K562 (cell line): ENCODE measurements around the gene ZNF471. TPM values are rescaled to one million over a fixed set of nuclear protein-coding genes. Genes with fewer than 3 reads are reported as not detected.

Experiments
- ATAC-seq: fragments of 200-7000 bp; cut with Tn5 transposase; 3 replicates; pipeline ENCODE4 v1.9.1; 2020; ENCODE audit warnings: moderate library complexity
- Bru-seq: library from RNA; stranded (reverse); fragments of 400-500 nt; gene quantifications from one replicate; lab custom pipeline; 2021; lab: Mats Ljungman, UMichigan
- BruChase-seq, 2 experiments: library from RNA; stranded (reverse); fragments of 400-500 nt; gene quantifications; one replicate each; lab custom pipeline; 2021; lab: Mats Ljungman, UMichigan
- BruUV-seq: library from RNA; stranded (reverse); fragments of 400-500 nt; replicated peaks from 2 replicates; lab custom pipeline; 2021; lab: Mats Ljungman, UMichigan
- CTCF ChIA-PET: fragments of 300-600 bp; formaldehyde crosslinking; extraction: SDS; loops from one replicate; lab custom pipeline; 2021; ENCODE audit warnings: low intra/inter-chr PET ratio; lab: Yijun Ruan, JAX
- POLR2A ChIA-PET: fragments of 300-600, 350-650 bp; sonication (Branson Sonifier 250); formaldehyde crosslinking; extraction: SDS; loops from one replicate; lab custom pipeline; 2021; ENCODE audit warnings: antibody characterized with exemption, inconsistent platforms; lab: Yijun Ruan, JAX
- DNase-seq, 4 experiments: peaks; one replicate each; pipeline versions ENCODE4 v3.0.0 to v3.0.0-alpha.2; 2011 to 2018; ENCODE audit warnings: low spot score in 3 of 4, mixed read lengths in 3 of 4; ENCODE audit errors: extremely low read depth in 1 of 4
- FAIRE-seq: peaks from 2 replicates; lab custom pipeline; 2011; peaks lifted over from hg19 to GRCh38; lab: Jason Lieb, UNC
- H2AFZ ChIP-seq: 2 replicates; pipeline ENCODE4 v1.6.0; 2011; ENCODE audit warnings: low read depth, low read length, control low read depth, inconsistent platforms
- H3K27ac ChIP-seq: fragments of 200-600 bp; 3 replicates; pipeline ENCODE4 v1.8.0; 2011; ENCODE audit warnings: low read depth, mild to moderate bottlenecking, control low read depth, inconsistent platforms, low read length, moderate library complexity, mixed read lengths; ENCODE audit errors: extremely low read depth
- H3K27me3 ChIP-seq, 2 experiments: fragments of 300-600 bp in 1 of 2; 2 replicates in 1 of 2; 3 replicates in 1 of 2; pipeline versions ENCODE4 v1.6.0 to v1.8.0; 2011; ENCODE audit warnings: inconsistent platforms in 2 of 2, low read length in 2 of 2, mild to moderate bottlenecking in 1 of 2, mixed read lengths in 1 of 2, moderate library complexity in 1 of 2; ENCODE audit not compliant: control insufficient read depth in 2 of 2, insufficient read depth in 2 of 2
- H3K36me3 ChIP-seq: fragments of 300-600 bp; 3 replicates; pipeline ENCODE4 v1.8.0; 2011; ENCODE audit warnings: mild to moderate bottlenecking, low read length, inconsistent platforms; ENCODE audit not compliant: control insufficient read depth, insufficient read depth
- H3K4me1 ChIP-seq, 2 experiments: fragments of 200-600 bp in 1 of 2; replicated peaks in 1 of 2; 2 replicates in 1 of 2; 3 replicates in 1 of 2; pipeline versions ENCODE4 v1.5.1 to v1.8.0; 2011; ENCODE audit warnings: inconsistent platforms in 2 of 2, low read length in 2 of 2, mild to moderate bottlenecking in 1 of 2, mixed read lengths in 1 of 2, moderate library complexity in 1 of 2; ENCODE audit not compliant: control insufficient read depth in 2 of 2, insufficient read depth in 2 of 2
- H3K4me2 ChIP-seq: 2 replicates; pipeline ENCODE4 v1.6.1; 2011; ENCODE audit warnings: low read length, control low read depth, inconsistent platforms, mixed read lengths; ENCODE audit not compliant: insufficient read depth
- H3K4me3 ChIP-seq: fragments of 200-600 bp; sonication (generic), shearing (Covaris generic); 2 replicates; pipeline ENCODE4 v1.5.1; 2016; ENCODE audit warnings: control low read depth, inconsistent platforms
- H3K79me2 ChIP-seq: fragments of 200-600 bp; 3 replicates; pipeline ENCODE4 v1.8.0; 2011; ENCODE audit warnings: low read length, inconsistent platforms; ENCODE audit not compliant: control insufficient read depth, insufficient read depth
- H3K9ac ChIP-seq, 2 experiments: 2 replicates each; pipeline versions ENCODE4 v1.6.0 to v1.6.1; 2011; ENCODE audit warnings: low read depth in 2 of 2, low read length in 2 of 2, control low read depth in 1 of 2, inconsistent platforms in 1 of 2, mild to moderate bottlenecking in 1 of 2, mixed read lengths in 1 of 2; ENCODE audit not compliant: insufficient read depth in 1 of 2
- H3K9me1 ChIP-seq: one replicate; pipeline ENCODE4 v1.6.0; 2011; ENCODE audit warnings: inconsistent platforms, mild to moderate bottlenecking, low read length, moderate library complexity; ENCODE audit not compliant: control insufficient read depth, insufficient read depth
- H3K9me3 ChIP-seq: replicated peaks from 2 replicates; pipeline ENCODE4 v1.5.1; 2011; ENCODE audit warnings: low read depth, low read length, inconsistent platforms; ENCODE audit not compliant: control insufficient read depth, insufficient read depth
- H4K20me1 ChIP-seq: replicated peaks from 2 replicates; pipeline ENCODE4 v1.6.1; 2011; ENCODE audit warnings: low read length, inconsistent platforms, mixed read lengths; ENCODE audit not compliant: control insufficient read depth, insufficient read depth
- NR1H2 ChIP-seq: sonication (generic); formaldehyde crosslinking; IDR thresholded peaks from 2 replicates; pipeline ENCODE4 v1.4.0; 2020; ENCODE audit warnings: mild to moderate bottlenecking, missing genetic modification reagents
- NRF1 ChIP-seq, 2 experiments: fragments of 450-650 bp; IDR thresholded peaks in 1 of 2; conservative IDR thresholded peaks in 1 of 2; 2 replicates each; pipeline ENCODE4 v1.6.1; 2014; ENCODE audit warnings: mild to moderate bottlenecking in 2 of 2
- RBM39 ChIP-seq: fragments of 200-400 bp; formaldehyde crosslinking; optimal IDR thresholded peaks from 2 replicates; pipeline ENCODE3; 2018; ENCODE audit warnings: low read depth, low read length
- SAFB ChIP-seq: fragments of 200-400 bp; formaldehyde crosslinking; IDR thresholded peaks from 2 replicates; pipeline ENCODE4 v1.6.1; 2017; ENCODE audit warnings: low read depth, low read length, borderline replicate concordance
- SAP30 ChIP-seq: fragments of 200-600 bp; sonication (generic); IDR thresholded peaks from 2 replicates; pipeline ENCODE4 v1.6.1; 2012; ENCODE audit warnings: borderline replicate concordance, low read depth, mild to moderate bottlenecking, moderate library complexity, low read length, control low read depth, inconsistent platforms; ENCODE audit not compliant: insufficient read depth, poor library complexity, severe bottlenecking
- YY1 ChIP-seq, 3 experiments: IDR thresholded peaks; 2 replicates each; pipeline ENCODE4 v1.6.1; 2011; ENCODE audit warnings: low read length in 2 of 3, mild to moderate bottlenecking in 2 of 3, moderate library complexity in 2 of 3, borderline replicate concordance in 1 of 3, control low read depth in 1 of 3, low read depth in 1 of 3; ENCODE audit not compliant: insufficient read depth in 3 of 3, insufficient replicate concordance in 2 of 3, control insufficient read depth in 1 of 3, insufficient read length in 1 of 3; ENCODE audit errors: extremely low read depth in 1 of 3
- WGBS: fragments of 100-300 bp; shearing (Covaris generic); methylation state at CpG from one replicate; pipeline ENCODE4 v1.1.6; 2016; ENCODE audit warnings: low coverage, mixed read lengths; ENCODE audit not compliant: insufficient coverage; ENCODE audit errors: missing lambda C conversion rate; 5-methylcytosine and 5-hydroxymethylcytosine counted together
- in situ Hi-C: fragments of 300-500 bp; cut with MboI; formaldehyde crosslinking; loops from 4 replicates; pipeline ENCODE4 v1.15.0; 2018; ENCODE audit warnings: inconsistent platforms, mixed read lengths
- intact Hi-C: fragments of 100-400 bp; cut with micrococcal nuclease; formaldehyde crosslinking; loops from 2 replicates; pipeline ENCODE4 v1.14.2; 2022
- long read RNA-seq, 3 experiments: library from polyadenylated mRNA in 2 of 3; library from RNA in 1 of 3; unstranded in 2 of 3; stranded (forward) in 1 of 3; transcript quantifications; one replicate each; pipeline ENCODE4 v2.0.0, GENCODE V29; 2019 to 2022
- polyA minus RNA-seq, 3 experiments: library from RNA; depleted of rRNA, polyadenylated mRNA; stranded (reverse); fragments of >200 nt; gene quantifications; 2 replicates each; pipeline ENCODE4 v1.2.3, GENCODE V29; 2011
- polyA plus RNA-seq, 8 experiments: library from polyadenylated mRNA; depleted of rRNA in 4 of 8; stranded (reverse) in 5 of 8; unstranded in 3 of 8; fragments of >200 nt; fragmentation: Nextera tagmentation in 2 of 8; fragmentation: Illumina TruSeq in 1 of 8; extraction: Ambion mirVana in 2 of 8; extraction: Trizol in 1 of 8; gene quantifications; 2 replicates each; pipeline versions ENCODE4 v1.2.1 to v1.2.3, GENCODE V29; 2011 to 2014; ENCODE audit warnings: inconsistent platforms in 1 of 8, missing spikeins in 1 of 8
- total RNA-seq, 7 experiments: library from RNA; depleted of rRNA in 6 of 7; stranded (reverse); fragments of >200 nt in 6 of 7; fragmentation: Illumina TruSeq in 2 of 7; extraction: Trizol in 2 of 7; gene quantifications; 2 replicates each; pipeline versions ENCODE4 v1.2.1 to v1.2.3, GENCODE V29; 2011 to 2021; ENCODE audit warnings: low replicate concordance in 1 of 7
- TF ChIP-seq, protein P1 (sequence below): fragments of 450-650 bp; IDR thresholded peaks from 2 replicates; pipeline ENCODE4 v1.6.1; 2016; ENCODE audit warnings: antibody characterized with exemption
- TF ChIP-seq, protein P2 (sequence below): fragments of 250-450 bp; sonication (Bioruptor Pico); IDR thresholded peaks from 2 replicates; pipeline ENCODE4 v1.5.0; 2021; ENCODE audit warnings: mild to moderate bottlenecking, borderline replicate concordance
- TF ChIP-seq, protein P3 (sequence below): fragments of 450-650 bp; IDR thresholded peaks from 2 replicates; pipeline ENCODE4 v1.6.1; 2016; ENCODE audit warnings: borderline replicate concordance

ZNF471 gene
- total RNA-seq (2011; cell fraction: chromatin; rRNA removed; ENCODE audit: low replicate concordance) = not detected in 2 replicates
- total RNA-seq (2011; cell fraction: nucleolus; rRNA removed) = not detected in 2 replicates
- not detected in 2 replicates for total RNA-seq (2011; cell fraction: nucleoplasm; rRNA removed)
- total RNA-seq (2014; rRNA removed) (not detected in 2 replicates), total RNA-seq (2014; rRNA removed; fragmentation: Illumina TruSeq; extraction: Trizol) (not detected in 2 replicates), total RNA-seq (2015; rRNA removed; fragmentation: Illumina TruSeq; extraction: Trizol) (not detected in 2 replicates), total RNA-seq (2021) (not detected in 2 replicates), polyA plus RNA-seq (2011; rRNA removed) (not detected in 2 replicates), polyA plus RNA-seq (2014; fragmentation: Illumina TruSeq; extraction: Trizol) (not detected in 2 replicates), polyA plus RNA-seq (2014; fragmentation: Nextera tagmentation; extraction: Ambion mirVana) (not detected), polyA plus RNA-seq (2014; rRNA removed) (not detected in 2 replicates), polyA minus RNA-seq (2011; rRNA and poly(A)+ RNA removed) (not detected in 2 replicates), Bru-seq, nascent RNA (percentile 13 among the genes with signal in this experiment), BruChase-seq, experiment 1, labeled RNA remaining after a 2-hour chase (percentile 12 among the genes with signal in this experiment), BruChase-seq, experiment 2, labeled RNA remaining after a 6-hour chase (percentile 8 among the genes with signal in this experiment)
- not detected in 2 replicates for polyA plus RNA-seq (2011; cell fraction: cytosol; rRNA removed)
- not detected in 2 replicates for polyA plus RNA-seq (2011; cell fraction: nucleus; rRNA removed)
- polyA plus RNA-seq (2012) = not detected in 2 replicates
- polyA minus RNA-seq (2011; cell fraction: cytosol; rRNA and poly(A)+ RNA removed) = not detected in 2 replicates
- not detected in 2 replicates for polyA minus RNA-seq (2011; cell fraction: nucleus; rRNA and poly(A)+ RNA removed)
- long read RNA-seq, experiment 1 = 0 reads
- long read RNA-seq, experiment 2 = 0 reads
- long read RNA-seq, experiment 3 = 0 reads

DNA sequence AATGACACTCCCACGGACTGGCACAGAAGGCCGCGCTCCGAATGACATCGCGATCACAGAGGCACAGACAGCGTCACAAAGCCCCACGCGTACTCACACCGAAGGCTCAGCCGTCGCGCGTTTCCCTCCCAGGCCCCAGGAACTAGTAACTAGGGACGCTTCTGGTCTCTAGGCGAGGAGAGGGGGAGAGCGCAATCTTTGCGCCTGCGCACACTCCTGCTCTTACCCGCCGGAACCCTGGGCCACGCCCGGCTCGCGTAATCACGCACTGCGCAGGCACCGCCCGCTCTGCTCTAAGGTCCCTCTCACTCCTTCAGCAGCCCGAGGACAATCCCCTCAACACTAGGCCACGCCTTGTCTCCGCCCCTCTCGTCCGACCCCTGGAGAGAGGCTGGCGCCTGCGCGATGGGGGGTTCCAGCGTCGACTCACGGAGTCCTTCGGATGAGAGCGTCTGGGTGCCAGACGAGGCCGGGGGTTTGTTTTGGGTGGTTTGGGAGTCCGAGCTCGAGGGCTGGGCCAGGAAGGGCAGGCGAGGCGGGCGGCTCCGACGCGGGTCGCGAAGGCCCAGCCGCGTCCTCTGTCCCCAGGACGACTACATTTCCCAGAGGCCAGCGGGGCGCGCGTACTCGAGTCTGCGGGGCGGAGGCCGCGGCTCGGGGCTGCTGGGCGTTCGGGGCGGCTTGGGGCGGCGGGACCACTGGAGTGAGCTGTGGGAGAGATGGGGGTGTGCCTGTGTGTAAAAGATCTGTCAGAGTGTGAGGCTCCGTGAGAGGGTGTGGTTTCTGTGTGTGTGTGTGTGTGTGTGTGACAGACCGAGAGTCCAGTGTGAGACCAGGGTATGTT is at the start of gene ZNF471:
TSS of gene ZNF471 (plus strand) at position 410 of the 844 bp plus-strand sequence. CDS start 3,717 bp downstream, outside the sequence.
- no TSS peak for BruUV-seq
- H3K79me2 ChIP-seq = no peaks in the 10 kb centered on the region
- no peaks in the 10 kb centered on the region; the same call in 1 of the 2 replicates for H3K9me3 ChIP-seq
- H3K4me2 ChIP-seq = no peak within 1 kb of the TSS
- in situ Hi-C loops = no loop called here
- no peaks in the 10 kb centered on the region for H3K9me1 ChIP-seq
- no peaks in the 10 kb centered on the region for H3K27me3 ChIP-seq
- 38% methylated on average over 39 of the region's 74 CpGs for WGBS
- ATAC-seq = no peak
- no peak for DNase-seq
- intact Hi-C loops = no loop called here
- H3K4me3 ChIP-seq = no peak within 1 kb of the TSS
- H3K27ac ChIP-seq = no peak within 1 kb of the TSS
- POLR2A ChIA-PET = no interaction called here
- H4K20me1 ChIP-seq = no peaks in the 10 kb centered on the region
- H3K9ac ChIP-seq = no peak within 1 kb of the TSS
- no peaks in the 10 kb centered on the region for H3K36me3 ChIP-seq
- no peak for FAIRE-seq
- CTCF ChIA-PET = interaction anchor here (0.6 kb wide), 1 partner anchor 593 kb away, joined by 4 read pairs; no protein-coding TSS in a partner anchor
- no peaks in the 10 kb centered on the region for H3K4me1 ChIP-seq
- H2AFZ ChIP-seq = no peak within 1 kb of the TSS
- no peak for TF ChIP-seq NRF1 (conservative IDR thresholded peaks at IDR 0.05 in 1 of 2, IDR thresholded peaks at IDR 0.05 in 1 of 2)
- TF ChIP-seq NR1H2 (CRISPR knock-in tag) = no peak
- no peak for TF ChIP-seq SAFB
- TF ChIP-seq, protein P1, sequence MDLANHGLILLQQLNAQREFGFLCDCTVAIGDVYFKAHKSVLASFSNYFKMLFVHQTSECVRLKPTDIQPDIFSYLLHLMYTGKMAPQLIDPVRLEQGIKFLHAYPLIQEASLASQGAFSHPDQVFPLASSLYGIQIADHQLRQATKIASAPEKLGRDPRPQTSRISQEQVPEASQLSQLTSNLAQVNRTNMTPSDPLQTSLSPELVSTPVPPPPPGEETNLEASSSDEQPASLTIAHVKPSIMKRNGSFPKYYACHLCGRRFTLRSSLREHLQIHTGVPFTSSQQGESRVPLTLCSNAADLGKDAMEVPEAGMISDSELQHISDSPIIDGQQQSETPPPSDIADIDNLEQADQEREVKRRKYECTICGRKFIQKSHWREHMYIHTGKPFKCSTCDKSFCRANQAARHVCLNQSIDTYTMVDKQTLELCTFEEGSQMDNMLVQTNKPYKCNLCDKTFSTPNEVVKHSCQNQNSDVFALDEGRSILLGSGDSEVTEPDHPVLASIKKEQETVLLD = no peak
- no peak for TF ChIP-seq YY1 (IDR thresholded peaks at IDR 0.05; ENCODE audit: borderline replicate concordance in 1 of 3, control insufficient read depth in 1 of 3, extremely low read depth in 1 of 3, insufficient read depth in 3 of 3, insufficient read length in 1 of 3, insufficient replicate concordance in 2 of 3, low read depth in 1 of 3, low read length in 2 of 3)
- no peak for TF ChIP-seq RBM39
- TF ChIP-seq, protein P2, sequence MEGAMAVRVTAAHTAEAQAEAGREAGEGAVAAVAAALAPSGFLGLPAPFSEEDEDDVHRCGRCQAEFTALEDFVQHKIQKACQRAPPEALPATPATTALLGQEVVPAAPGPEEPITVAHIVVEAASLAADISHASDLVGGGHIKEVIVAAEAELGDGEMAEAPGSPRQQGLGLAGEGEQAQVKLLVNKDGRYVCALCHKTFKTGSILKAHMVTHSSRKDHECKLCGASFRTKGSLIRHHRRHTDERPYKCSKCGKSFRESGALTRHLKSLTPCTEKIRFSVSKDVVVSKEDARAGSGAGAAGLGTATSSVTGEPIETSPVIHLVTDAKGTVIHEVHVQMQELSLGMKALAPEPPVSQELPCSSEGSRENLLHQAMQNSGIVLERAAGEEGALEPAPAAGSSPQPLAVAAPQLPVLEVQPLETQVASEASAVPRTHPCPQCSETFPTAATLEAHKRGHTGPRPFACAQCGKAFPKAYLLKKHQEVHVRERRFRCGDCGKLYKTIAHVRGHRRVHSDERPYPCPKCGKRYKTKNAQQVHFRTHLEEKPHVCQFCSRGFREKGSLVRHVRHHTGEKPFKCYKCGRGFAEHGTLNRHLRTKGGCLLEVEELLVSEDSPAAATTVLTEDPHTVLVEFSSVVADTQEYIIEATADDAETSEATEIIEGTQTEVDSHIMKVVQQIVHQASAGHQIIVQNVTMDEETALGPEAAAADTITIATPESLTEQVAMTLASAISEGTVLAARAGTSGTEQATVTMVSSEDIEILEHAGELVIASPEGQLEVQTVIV (CRISPR knock-in tag) = no peak
- no peak for TF ChIP-seq SAP30
- TF ChIP-seq, protein P3, sequence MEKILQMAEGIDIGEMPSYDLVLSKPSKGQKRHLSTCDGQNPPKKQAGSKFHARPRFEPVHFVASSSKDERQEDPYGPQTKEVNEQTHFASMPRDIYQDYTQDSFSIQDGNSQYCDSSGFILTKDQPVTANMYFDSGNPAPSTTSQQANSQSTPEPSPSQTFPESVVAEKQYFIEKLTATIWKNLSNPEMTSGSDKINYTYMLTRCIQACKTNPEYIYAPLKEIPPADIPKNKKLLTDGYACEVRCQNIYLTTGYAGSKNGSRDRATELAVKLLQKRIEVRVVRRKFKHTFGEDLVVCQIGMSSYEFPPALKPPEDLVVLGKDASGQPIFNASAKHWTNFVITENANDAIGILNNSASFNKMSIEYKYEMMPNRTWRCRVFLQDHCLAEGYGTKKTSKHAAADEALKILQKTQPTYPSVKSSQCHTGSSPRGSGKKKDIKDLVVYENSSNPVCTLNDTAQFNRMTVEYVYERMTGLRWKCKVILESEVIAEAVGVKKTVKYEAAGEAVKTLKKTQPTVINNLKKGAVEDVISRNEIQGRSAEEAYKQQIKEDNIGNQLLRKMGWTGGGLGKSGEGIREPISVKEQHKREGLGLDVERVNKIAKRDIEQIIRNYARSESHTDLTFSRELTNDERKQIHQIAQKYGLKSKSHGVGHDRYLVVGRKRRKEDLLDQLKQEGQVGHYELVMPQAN = no peak
